ENCODE measurements around the gene ZBTB25.

DNA sequence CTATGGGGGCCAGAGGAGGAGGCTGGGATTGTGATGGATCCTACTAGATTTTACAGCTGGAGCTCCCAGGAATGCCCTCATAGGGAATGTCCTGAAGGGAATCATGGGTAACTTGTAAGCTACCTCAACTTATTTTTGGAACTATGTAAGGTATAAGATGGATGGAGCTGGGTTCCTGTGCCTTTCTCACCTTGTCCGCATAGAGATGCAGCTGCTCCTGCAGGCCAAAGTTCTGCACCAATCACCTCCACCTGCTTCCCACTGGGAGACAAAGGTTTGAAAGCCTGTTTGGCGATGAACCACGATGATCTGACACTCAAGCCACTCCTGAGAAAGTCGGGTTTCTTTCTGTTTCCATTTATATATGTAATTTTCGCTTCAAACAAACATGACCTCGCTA is 39.0 kb downstream of the ZBTB25 start:
- TF ChIP-seq, protein P1, sequence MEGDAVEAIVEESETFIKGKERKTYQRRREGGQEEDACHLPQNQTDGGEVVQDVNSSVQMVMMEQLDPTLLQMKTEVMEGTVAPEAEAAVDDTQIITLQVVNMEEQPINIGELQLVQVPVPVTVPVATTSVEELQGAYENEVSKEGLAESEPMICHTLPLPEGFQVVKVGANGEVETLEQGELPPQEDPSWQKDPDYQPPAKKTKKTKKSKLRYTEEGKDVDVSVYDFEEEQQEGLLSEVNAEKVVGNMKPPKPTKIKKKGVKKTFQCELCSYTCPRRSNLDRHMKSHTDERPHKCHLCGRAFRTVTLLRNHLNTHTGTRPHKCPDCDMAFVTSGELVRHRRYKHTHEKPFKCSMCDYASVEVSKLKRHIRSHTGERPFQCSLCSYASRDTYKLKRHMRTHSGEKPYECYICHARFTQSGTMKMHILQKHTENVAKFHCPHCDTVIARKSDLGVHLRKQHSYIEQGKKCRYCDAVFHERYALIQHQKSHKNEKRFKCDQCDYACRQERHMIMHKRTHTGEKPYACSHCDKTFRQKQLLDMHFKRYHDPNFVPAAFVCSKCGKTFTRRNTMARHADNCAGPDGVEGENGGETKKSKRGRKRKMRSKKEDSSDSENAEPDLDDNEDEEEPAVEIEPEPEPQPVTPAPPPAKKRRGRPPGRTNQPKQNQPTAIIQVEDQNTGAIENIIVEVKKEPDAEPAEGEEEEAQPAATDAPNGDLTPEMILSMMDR (IDR thresholded peaks at IDR 0.05) = no peak
- no peak for TF ChIP-seq POLR2A (IDR thresholded peaks at IDR 0.05)
- TF ChIP-seq POLR2AphosphoS5 (IDR thresholded peaks at IDR 0.05) = no peak
- no peak for TF ChIP-seq EP300 (IDR thresholded peaks at IDR 0.05)

Data from sigmoid colon (tissue), 4 donors.